Erythroblast (primary cell): ENCODE measurements around the gene AHSP.

ENCODE experiments used
- GATA1 ChIP-seq: IDR thresholded peaks from 2 replicates; pipeline ENCODE4 v1.6.1; 2011; ENCODE audit warnings: low read depth, mild to moderate bottlenecking, control low read depth, low read length, moderate library complexity
- POLR2A ChIP-seq: IDR thresholded peaks from 2 replicates; pipeline ENCODE4 v1.6.1; 2011; ENCODE audit warnings: mild to moderate bottlenecking, low read length

DNA sequence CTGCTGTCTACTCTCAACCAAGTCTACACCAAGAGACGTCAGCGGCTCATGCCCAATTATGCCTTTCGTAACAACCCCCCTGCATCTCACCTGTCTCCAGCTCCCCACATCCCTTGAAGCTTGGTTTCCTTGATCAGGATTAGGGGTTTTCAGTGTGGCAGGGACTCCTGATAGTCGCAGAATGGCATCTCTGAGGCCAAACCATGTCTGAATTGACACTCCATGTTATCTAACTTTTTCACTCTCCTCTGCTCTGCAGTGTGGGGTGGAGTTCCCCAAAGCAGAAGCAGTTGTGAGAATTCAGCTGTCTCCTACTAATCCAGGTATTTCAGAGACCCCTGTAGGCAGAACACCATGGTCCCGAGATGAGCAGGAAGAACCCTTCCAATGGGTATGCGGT is 5.6 kb upstream of the AHSP start:
- no peak for TF ChIP-seq POLR2A
- no peak for TF ChIP-seq GATA1
